HepG2 (cell line): ENCODE results near the gene SLCO2A1. TPM values are rescaled to one million over a fixed set of nuclear protein-coding genes. Genes with fewer than 3 reads are reported as not detected.

ENCODE experiments used
- ATAC-seq: fragments of 200-7000 bp; cut with Tn5 transposase; 3 replicates; pipeline ENCODE4 v1.9.1; 2020; ENCODE audit warnings: mild to moderate bottlenecking, moderate library complexity
- BruUV-seq: library from RNA; stranded (reverse); fragments of 400-500 nt; replicated peaks from 2 replicates; lab custom pipeline; 2021; lab: Mats Ljungman, UMichigan
- CTCF ChIA-PET: fragments of 300-600 bp; formaldehyde crosslinking; extraction: SDS; loops from one replicate; lab custom pipeline; 2021; ENCODE audit warnings: low total read pairs, inconsistent platforms, low intra/inter-chr PET ratio; lab: Yijun Ruan, JAX
- POLR2A ChIA-PET: fragments of 350-600 bp; sonication (Branson Sonifier 250); formaldehyde crosslinking; loops from one replicate; lab custom pipeline; 2020; ENCODE audit warnings: antibody characterized with exemption, inconsistent platforms; lab: Yijun Ruan, JAX
- DNase-seq: peaks from one replicate; pipeline ENCODE4 v3.0.0-alpha.2; 2015; ENCODE audit warnings: low spot score
- FAIRE-seq: peaks from 3 replicates; lab custom pipeline; 2011; peaks lifted over from hg19 to GRCh38; lab: Jason Lieb, UNC
- H2AFZ ChIP-seq: one replicate; pipeline ENCODE4 v1.6.1; 2011; ENCODE audit warnings: low read length, inconsistent platforms
- H3K27ac ChIP-seq: fragments of 300-600 bp; 3 replicates; pipeline ENCODE4 v1.8.0; 2011; ENCODE audit warnings: mixed run types, mild to moderate bottlenecking, mixed read lengths, low read length, inconsistent platforms; ENCODE audit not compliant: insufficient read depth; ENCODE audit errors: extremely low read length
- H3K27me3 ChIP-seq, 2 experiments: fragments of 200-600 bp in 1 of 2; 2 replicates in 1 of 2; 3 replicates in 1 of 2; pipeline versions ENCODE4 v1.6.0 to v1.8.0; 2011; ENCODE audit warnings: low read length in 2 of 2, mild to moderate bottlenecking in 2 of 2, moderate library complexity in 2 of 2, inconsistent platforms in 1 of 2; ENCODE audit not compliant: insufficient read depth in 2 of 2, control insufficient read depth in 1 of 2
- H3K36me3 ChIP-seq, 2 experiments: fragments of 200-600 bp in 1 of 2; replicated peaks in 1 of 2; 2 replicates in 1 of 2; 3 replicates in 1 of 2; pipeline versions ENCODE4 v1.5.1 to v1.8.0; 2011; ENCODE audit warnings: low read length in 2 of 2, inconsistent platforms in 1 of 2; ENCODE audit not compliant: insufficient read depth in 2 of 2, control insufficient read depth in 1 of 2
- H3K4me1 ChIP-seq: 2 replicates; pipeline ENCODE4 v1.5.1; 2012; ENCODE audit warnings: low read length, inconsistent platforms; ENCODE audit not compliant: insufficient read depth
- H3K4me2 ChIP-seq: 2 replicates; pipeline ENCODE4 v1.6.0; 2011; ENCODE audit warnings: low read depth, low read length, inconsistent platforms
- H3K4me3 ChIP-seq, 3 experiments: fragments of 200-600 bp in 1 of 3; sonication (generic), shearing (Covaris generic) in 1 of 3; replicated peaks in 1 of 3; 2 replicates each; pipeline ENCODE4 v1.5.1; 2011 to 2016; ENCODE audit warnings: low read length in 3 of 3, inconsistent platforms in 2 of 3, low read depth in 2 of 3, mild to moderate bottlenecking in 2 of 3, control low read depth in 1 of 3, mixed read lengths in 1 of 3; ENCODE audit not compliant: insufficient read depth in 1 of 3
- H3K79me2 ChIP-seq: one replicate; pipeline ENCODE4 v1.6.1; 2011; ENCODE audit warnings: low read length, inconsistent platforms; ENCODE audit not compliant: insufficient read depth
- H3K9ac ChIP-seq: 2 replicates; pipeline ENCODE4 v1.6.0; 2011; ENCODE audit warnings: mild to moderate bottlenecking, low read depth, low read length, inconsistent platforms; ENCODE audit not compliant: insufficient read depth
- H3K9me3 ChIP-seq: 2 replicates; pipeline ENCODE4 v1.5.1; 2012; ENCODE audit warnings: mild to moderate bottlenecking, low read length
- H4K20me1 ChIP-seq: 2 replicates; pipeline ENCODE4 v1.6.0; 2011; ENCODE audit warnings: inconsistent platforms, mild to moderate bottlenecking, low read length, moderate library complexity; ENCODE audit not compliant: insufficient read depth
- ARID2 ChIP-seq: sonication (generic); formaldehyde crosslinking; IDR thresholded peaks from 2 replicates; pipeline ENCODE4 v1.8.1; 2022; ENCODE audit warnings: mild to moderate bottlenecking, missing genetic modification reagents, borderline replicate concordance
- DPF2 ChIP-seq: sonication (generic); formaldehyde crosslinking; IDR thresholded peaks from 2 replicates; pipeline ENCODE4 v1.4.0; 2020; ENCODE audit warnings: mild to moderate bottlenecking, low read depth, missing genetic modification reagents, borderline replicate concordance
- ISX ChIP-seq: sonication (generic); formaldehyde crosslinking; conservative IDR thresholded peaks from 2 replicates; pipeline ENCODE4 v1.5.0; 2020; ENCODE audit warnings: missing genetic modification reagents
- SP2 ChIP-seq: sonication (generic); formaldehyde crosslinking; IDR thresholded peaks from 2 replicates; pipeline ENCODE4 v1.5.1; 2020; ENCODE audit warnings: mild to moderate bottlenecking, missing genetic modification reagents
- ZC3H13 ChIP-seq: sonication (generic); formaldehyde crosslinking; IDR thresholded peaks from 2 replicates; pipeline ENCODE4 v1.8.1; 2023; ENCODE audit warnings: mild to moderate bottlenecking, missing genetic modification reagents, moderate library complexity
- ZNF883 ChIP-seq: sonication (generic); formaldehyde crosslinking; IDR thresholded peaks from 2 replicates; pipeline ENCODE4 v1.5.1; 2020; ENCODE audit warnings: mild to moderate bottlenecking, missing genetic modification reagents; ENCODE audit errors: not compliant biosample characterization
- WGBS: methylation state at CpG from one replicate; pipeline ENCODE4 v1.1.6; 2017; ENCODE audit warnings: low lambda C conversion rate; 5-methylcytosine and 5-hydroxymethylcytosine counted together
- in situ Hi-C: cut with HindIII; loops from 2 replicates; pipeline ENCODE4 v1.10.0; 2017; ENCODE audit warnings: low pct_unique_long_range_greater_than_20kb; ENCODE audit not compliant: extremely low pct_ligation_motif_present
- intact Hi-C: fragments of 100-400 bp; cut with micrococcal nuclease; formaldehyde crosslinking; loops from one replicate; pipeline ENCODE4 v1.10.0; 2022; ENCODE audit not compliant: unreplicated experiment
- polyA plus RNA-seq, 8 experiments: library from polyadenylated mRNA; depleted of rRNA in 3 of 8; stranded (reverse) in 7 of 8; unstranded in 1 of 8; fragments of >200 nt; fragmentation: Illumina TruSeq in 4 of 8; extraction: Trizol in 4 of 8; gene quantifications; 2 replicates each; pipeline versions ENCODE4 v1.2.1 to v1.2.3, GENCODE V29; 2011 to 2016; ENCODE audit warnings: low read depth in 4 of 8, missing spikeins in 1 of 8, mixed read lengths in 1 of 8; ENCODE audit not compliant: insufficient read depth in 1 of 8
- total RNA-seq, 5 experiments: library from RNA; depleted of rRNA; stranded (reverse); fragments of >200 nt; fragmentation: Illumina TruSeq; extraction: Trizol; gene quantifications; 2 replicates each; pipeline ENCODE4 v1.2.3, GENCODE V29; 2016; ENCODE audit warnings: low read depth in 1 of 5

SLCO2A1 gene
- total and polyA plus RNA-seq, 2 of the 13 experiments (the other 11 are each of a cell fraction or from before 2014, with no cell fraction given): 0.04 TPM; not detected in 1

GRCh38 chr3:133934073-133934970 is 95.4 kb downstream of the SLCO2A1 start:
- Histone ChIP-seq H3K36me3 (no peaks in the 10 kb centered on the region), H3K4me2 (no peak overlapping the region), H2AFZ (no peak overlapping the region), H3K4me1 (no peaks in the 10 kb centered on the region), H3K79me2 (no peaks in the 10 kb centered on the region), H3K9me3 (no peaks in the 10 kb centered on the region), H3K4me3 (no peak overlapping the region)
- POLR2A ChIA-PET: no interaction called here
- in situ Hi-C loops (loop anchor here (10.0 kb wide), 1 partner anchor 110 kb away; no protein-coding TSS in a partner anchor), intact Hi-C loops (no loop called here)
- BruUV-seq: no TSS peak
- CTCF ChIA-PET: no interaction called here
- TF ChIP-seq DPF2 (CRISPR knock-in tag): no peak
- TF ChIP-seq, all 625 proteins: peak for 0
- Histone ChIP-seq H3K9ac (no peak overlapping the region), H4K20me1 (no peaks in the 10 kb centered on the region), H3K27ac (no peak overlapping the region), H3K27me3 (peaks cover 0 to 12% of the 10 kb centered on the region in 2 experiments; a peak in 4 of 5 replicates)
- no peak for FAIRE-seq
- DNase-seq: no peak
- WGBS: 5% methylated on average over 5 of the region's 10 CpGs
- ATAC-seq: no peak

DNA sequence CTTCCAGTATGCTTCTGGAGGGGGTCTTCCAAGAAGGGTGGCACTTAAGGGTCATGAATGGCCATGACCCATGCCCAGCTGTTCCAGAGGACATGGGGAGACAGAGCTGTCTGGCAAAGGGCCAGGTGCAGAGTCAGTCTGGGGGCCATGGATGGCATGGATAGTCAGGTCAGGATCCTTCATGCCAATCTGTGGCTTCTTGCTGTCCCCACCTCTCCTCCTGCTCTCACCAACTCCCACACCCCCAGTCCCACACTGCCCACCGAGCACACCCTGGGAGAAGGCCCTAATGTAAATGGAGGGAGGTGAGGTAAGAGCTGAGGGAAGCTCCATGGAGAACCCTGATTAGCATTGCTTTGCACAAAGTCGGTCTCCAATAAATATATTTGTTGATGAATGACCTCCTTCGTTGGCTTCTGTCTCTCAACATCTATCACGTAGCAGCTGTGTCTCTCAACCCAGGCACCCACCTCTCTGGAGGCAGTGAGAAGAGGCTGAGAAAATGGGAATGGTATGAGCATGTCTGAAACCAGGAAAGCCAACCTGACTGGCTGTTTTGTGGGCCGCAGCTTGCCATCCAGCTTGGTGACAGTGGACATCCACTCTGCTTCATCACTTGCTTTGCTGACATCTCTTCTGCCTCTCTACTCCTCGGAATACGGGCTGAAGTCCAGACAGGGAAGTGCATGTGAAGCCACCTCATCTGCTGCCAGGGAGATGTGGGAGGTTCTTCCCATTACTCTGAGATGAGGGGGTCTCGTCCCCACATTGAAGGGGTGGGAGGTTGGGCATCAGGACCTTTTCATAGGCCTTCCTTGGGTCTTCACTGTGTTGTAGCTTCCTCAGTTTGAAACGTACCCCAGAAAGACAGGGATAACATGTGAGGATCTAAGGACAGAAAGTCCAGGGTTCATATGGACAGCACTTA is 96.4 kb downstream of the SLCO2A1 start:
- Histone ChIP-seq H4K20me1 (no peaks in the 10 kb centered on the region), H3K4me1 (no peaks in the 10 kb centered on the region), H2AFZ (no peak overlapping the region), H3K36me3 (no peaks in the 10 kb centered on the region), H3K27ac (no peak overlapping the region), H3K27me3 (peaks cover 0 to 14% of the 10 kb centered on the region in 2 experiments; a peak in 4 of 5 replicates), H3K79me2 (no peaks in the 10 kb centered on the region), H3K9ac (no peak overlapping the region), H3K9me3 (no peaks in the 10 kb centered on the region), H3K4me2 (no peak overlapping the region), H3K4me3 (no peak overlapping the region)
- FAIRE-seq: no peak
- DNase-seq: no peak
- ATAC-seq: no peak
- BruUV-seq: no TSS peak
- ChIA-PET POLR2A (no interaction called here), CTCF (no interaction called here)
- no peak for TF ChIP-seq ARID2
- no peak for TF ChIP-seq SP2
- TF ChIP-seq ZNF883 (CRISPR knock-in tag): no peak
- no peak for TF ChIP-seq ISX (CRISPR knock-in tag)
- no peak for TF ChIP-seq ZC3H13 (CRISPR knock-in tag)
- in situ Hi-C loops (loop anchor here (10.0 kb wide), 1 partner anchor 111 kb away; no protein-coding TSS in a partner anchor), intact Hi-C loops (no loop called here)
- WGBS: 12% methylated on average over 9 of the region's 9 CpGs
